Choroid plexus epithelial cell (primary cell): ENCODE data around the gene NRSN2.
A peak's percentile ranks its signal among the peaks of the same experiment; 100 is the strongest.
"Not testable (repeated sequence)": the region's sequence is repeated elsewhere in the genome, so short reads cannot be mapped to it uniquely, and the experiment has no call there.

Experiments
- DNase-seq: peaks from one replicate; pipeline ENCODE4 v3.0.0-alpha.2; 2010; ENCODE audit warnings: low read depth
- H3K4me3 ChIP-seq: 2 replicates; pipeline ENCODE4 v1.5.1; 2011; ENCODE audit warnings: low read depth, mild to moderate bottlenecking, control low read depth, low read length, moderate library complexity
- TF ChIP-seq, protein P1 (sequence below): conservative IDR thresholded peaks from 2 replicates; pipeline ENCODE4 v1.5.1; 2011; ENCODE audit warnings: low read depth, mild to moderate bottlenecking, control low read depth, inconsistent platforms, low read length, moderate library complexity

The NRSN2 gene

DNA sequence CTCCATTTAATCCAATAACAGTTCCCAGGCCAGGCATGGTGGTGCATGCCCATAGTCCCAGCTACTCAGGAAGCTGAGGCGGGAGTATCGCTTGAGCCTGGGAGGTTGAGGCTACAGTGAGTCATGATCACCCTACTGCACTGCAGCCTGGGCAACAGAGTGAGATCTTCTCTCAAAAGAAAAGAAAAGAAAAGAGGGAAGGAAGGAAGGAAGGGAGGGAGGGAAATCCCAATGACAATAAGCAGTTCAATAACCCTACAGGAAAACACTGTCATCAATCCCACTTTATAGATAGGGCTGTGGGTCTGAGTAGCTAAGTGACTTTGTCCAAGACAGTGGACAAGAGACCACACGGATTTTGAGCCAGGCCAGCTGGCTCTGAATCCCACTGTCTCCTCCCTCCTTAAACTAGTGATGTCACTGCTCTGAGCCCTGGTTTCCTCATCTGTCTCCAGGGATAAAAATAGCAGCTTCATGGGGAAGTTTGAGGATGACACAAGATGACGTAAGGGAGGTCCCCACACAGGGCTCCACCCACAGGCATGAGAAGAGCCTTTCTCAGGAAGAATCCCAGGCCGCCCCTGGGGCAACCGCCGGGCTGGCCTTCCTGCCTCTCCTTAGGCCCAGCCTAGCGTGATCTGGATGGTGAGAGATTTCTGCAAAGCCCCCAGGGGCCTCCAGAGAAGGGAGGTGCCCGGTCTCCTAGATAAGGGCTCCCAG is 26.4 kb downstream of the NRSN2 start:
- peak; percentile 86 for DNase-seq
- TF ChIP-seq, protein P1, sequence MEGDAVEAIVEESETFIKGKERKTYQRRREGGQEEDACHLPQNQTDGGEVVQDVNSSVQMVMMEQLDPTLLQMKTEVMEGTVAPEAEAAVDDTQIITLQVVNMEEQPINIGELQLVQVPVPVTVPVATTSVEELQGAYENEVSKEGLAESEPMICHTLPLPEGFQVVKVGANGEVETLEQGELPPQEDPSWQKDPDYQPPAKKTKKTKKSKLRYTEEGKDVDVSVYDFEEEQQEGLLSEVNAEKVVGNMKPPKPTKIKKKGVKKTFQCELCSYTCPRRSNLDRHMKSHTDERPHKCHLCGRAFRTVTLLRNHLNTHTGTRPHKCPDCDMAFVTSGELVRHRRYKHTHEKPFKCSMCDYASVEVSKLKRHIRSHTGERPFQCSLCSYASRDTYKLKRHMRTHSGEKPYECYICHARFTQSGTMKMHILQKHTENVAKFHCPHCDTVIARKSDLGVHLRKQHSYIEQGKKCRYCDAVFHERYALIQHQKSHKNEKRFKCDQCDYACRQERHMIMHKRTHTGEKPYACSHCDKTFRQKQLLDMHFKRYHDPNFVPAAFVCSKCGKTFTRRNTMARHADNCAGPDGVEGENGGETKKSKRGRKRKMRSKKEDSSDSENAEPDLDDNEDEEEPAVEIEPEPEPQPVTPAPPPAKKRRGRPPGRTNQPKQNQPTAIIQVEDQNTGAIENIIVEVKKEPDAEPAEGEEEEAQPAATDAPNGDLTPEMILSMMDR = no peak
- H3K4me3 ChIP-seq = no peak overlapping the region

DNA sequence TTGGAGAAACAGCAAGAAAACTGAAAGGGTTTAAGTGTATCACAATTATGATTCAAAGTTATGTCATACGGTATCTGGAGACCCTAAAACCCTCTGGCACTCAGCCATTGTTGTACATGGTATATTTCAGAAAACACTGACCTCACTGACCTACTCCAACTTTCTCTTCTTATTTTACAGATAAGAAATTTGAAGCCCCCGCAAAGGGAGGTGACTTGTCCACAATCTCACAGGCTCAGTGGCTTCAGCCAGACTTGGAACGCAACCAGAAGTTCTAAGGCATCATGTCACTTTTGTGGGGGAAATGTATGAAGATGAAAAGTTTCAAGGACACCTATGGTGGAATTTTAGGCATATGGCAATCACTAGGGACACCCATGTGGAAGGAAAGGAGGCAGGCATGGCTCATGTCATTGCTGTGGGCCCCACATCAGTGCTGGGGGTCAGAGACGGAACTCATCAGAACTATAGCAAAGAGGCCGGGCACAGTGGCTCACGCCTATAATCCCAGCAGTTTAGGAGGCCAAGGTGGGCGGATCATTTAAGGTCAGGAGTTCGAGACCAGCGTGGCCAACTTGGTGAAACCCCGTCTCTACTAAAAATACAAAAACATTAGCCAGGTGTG is 28.5 kb downstream of the NRSN2 start:
- TF ChIP-seq, protein P1 = no peak
- no peak overlapping the region for H3K4me3 ChIP-seq
- no peak for DNase-seq

DNA sequence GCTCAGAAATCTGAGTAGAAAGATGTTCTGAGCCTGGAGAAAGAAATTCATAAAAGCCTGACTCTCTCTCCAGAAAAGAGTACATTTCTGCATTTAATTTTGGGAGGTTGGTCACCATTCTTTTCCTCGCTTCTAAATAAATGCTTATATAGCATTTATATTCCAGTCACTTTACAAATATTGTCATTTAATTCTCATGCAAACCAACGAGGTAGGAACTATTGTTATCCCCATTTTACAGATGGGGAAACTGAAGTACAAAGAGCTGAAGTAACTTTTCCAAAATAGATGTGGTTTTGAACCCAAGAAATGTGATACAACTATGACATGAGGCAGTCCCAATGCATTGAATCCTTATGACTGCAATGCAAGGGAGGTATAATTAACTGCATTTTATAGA is 29.2 kb downstream of the NRSN2 start:
- H3K4me3 ChIP-seq = no peak overlapping the region
- TF ChIP-seq, protein P1 = no peak
- no peak for DNase-seq

DNA sequence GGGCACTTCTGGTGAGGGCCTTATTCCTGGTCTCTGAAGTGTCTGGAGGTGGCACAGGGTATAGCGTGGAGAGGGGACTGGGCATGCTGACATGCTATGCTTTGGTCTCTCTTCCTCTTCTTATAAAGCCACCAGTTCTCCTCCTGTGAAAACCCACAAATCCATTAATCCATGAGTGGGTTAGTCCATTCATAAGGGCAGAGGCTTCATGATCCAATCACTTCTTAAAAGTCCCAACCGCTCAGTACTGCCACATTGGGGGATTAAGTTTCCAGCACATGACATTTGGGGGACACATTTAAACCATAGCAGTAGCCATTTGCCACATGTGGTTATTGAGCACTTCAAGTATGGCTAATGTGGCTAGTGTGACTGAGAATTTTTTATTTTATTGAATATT is 29.8 kb downstream of the NRSN2 start:
- TF ChIP-seq, protein P1 = no peak
- no peak for DNase-seq
- H3K4me3 ChIP-seq = no peak overlapping the region

DNA sequence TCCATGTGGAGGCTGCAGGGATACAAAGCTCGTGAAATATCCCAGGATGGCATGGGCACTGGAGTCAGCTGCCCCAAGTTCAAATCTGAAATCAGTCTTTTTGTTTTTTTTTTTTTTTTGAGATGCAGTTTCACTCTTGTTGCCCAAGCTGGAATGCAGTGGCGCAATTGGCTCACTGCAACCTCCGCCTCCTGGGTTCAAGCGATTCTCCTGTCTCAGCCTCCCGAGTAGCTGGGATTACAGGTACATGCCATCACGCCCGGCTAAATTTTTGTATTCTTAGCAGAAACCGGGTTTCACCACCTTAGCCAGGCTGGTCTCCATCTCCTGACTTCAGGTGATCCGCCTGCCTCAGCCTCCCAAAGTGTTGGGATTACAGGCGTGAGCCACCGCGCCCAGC is 30.7 kb downstream of the NRSN2 start:
- DNase-seq, H3K4me3 ChIP-seq: not testable (repeated sequence)

DNA sequence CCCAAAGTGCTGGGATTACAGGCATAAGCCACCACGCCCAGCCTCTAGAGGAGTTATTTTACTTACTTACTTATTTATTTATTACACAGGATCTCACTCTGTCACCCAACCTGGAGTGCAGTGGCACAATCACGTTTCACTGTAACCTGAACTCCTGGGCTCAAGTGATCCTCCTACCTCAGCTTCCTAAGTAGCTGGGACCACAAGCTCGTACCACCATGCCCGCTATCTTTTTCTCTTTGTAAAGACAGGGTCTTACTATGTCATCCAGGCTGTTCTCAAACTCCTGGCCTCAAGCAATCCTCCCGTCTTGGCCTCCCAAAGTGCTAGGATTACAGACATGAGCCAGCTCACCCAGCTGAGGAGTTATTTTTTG is 32.0 kb downstream of the NRSN2 start:
- no peak for DNase-seq
- TF ChIP-seq, protein P1 = no peak
- H3K4me3 ChIP-seq = no peak overlapping the region

DNA sequence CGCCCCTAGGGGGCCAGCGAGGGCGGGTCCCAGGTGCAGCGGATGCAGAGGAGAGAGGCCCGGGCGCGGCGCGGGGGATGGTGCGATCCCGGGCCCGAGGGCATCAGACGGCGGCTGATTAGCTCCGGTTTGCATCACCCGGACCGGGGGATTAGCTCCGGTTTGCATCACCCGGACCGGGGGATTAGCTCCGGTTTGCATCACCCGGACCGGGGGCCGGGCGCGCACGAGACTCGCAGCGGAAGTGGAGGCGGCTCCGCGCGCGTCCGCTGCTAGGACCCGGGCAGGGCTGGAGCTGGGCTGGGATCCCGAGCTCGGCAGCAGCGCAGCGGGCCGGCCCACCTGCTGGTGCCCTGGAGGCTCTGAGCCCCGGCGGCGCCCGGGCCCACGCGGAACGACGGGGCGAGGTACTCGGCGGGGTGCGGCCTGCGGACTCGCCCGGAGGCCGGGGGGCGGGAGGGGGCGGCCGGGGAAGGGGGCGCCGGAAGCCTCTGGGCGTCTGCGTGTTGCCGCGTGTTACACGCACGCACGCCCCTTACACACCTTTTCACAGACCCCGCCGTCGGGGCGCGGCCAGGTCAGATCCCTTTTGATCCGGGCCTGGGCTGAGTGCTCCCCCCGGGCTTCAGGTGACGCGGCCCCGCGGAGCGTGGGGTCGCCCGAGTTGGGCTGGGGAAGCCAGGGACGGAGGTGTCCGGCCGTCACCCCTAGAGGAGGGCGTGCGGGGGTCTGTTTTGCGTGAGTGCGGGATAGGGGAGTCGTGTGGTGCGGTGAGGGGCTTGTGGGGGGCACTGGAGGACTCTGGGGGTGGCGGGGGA is 34.1 kb downstream of the NRSN2 start:
- peak overlapping the region; percentile 71 for H3K4me3 ChIP-seq
- TF ChIP-seq, protein P1 = no peak
- DNase-seq = peak; percentile 70
